T47D (cell line): ENCODE results near the gene IGFBP4.

Source experiments
- DNase-seq, 2 experiments: peaks; one replicate each; pipeline versions ENCODE4 v3.0.0 to v3.0.0-alpha.2; 2011 to 2012; ENCODE audit warnings: low read depth in 1 of 2, low spot score in 1 of 2
- JUND ChIP-seq: IDR thresholded peaks from 2 replicates; pipeline ENCODE4 v1.6.1; 2012; ENCODE audit warnings: low read depth
- in situ Hi-C: cut with HindIII; loops from 2 replicates; pipeline ENCODE4 v1.10.0; 2016; ENCODE audit warnings: low sequenced_read_pairs, low pct_unique_long_range_greater_than_20kb

IGFBP4 gene

DNA sequence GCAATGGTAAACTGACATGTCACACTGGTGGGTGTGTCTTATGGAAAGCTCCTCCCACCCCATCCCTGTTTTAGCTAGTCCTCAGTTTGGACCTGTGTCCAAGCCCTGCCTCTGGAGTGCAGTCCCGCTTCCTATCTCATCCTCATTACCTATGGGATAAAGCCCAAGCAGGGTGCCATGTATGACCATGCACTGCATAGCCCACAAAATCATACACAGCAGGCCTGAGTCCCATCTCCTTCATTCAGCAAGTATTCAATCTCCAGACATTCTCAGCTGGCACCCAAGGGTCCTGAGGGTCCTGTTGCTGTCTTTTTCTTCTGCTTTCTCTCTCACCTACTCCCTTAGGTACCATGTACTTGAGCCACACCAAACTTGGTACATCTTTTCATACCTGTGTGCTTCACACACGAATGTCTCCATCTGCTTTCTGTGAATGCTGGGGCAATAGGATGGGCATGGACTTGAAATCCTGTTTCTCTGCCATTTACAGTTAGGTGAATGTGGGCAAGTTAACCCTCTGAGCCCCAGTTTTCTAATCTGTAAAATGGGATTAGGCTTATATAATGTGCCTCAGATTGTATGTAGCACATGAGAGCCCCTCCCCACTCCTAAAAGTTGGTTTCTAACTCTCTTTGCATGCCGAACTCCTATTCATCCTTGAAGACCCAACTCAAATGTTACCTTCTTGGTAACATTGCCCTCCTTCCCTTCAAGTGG is 29.6 kb downstream of the IGFBP4 start:
- peak in 1 of 2 experiments; percentile 61 for DNase-seq
- in situ Hi-C loops: no loop called here
- no peak for TF ChIP-seq JUND

DNA sequence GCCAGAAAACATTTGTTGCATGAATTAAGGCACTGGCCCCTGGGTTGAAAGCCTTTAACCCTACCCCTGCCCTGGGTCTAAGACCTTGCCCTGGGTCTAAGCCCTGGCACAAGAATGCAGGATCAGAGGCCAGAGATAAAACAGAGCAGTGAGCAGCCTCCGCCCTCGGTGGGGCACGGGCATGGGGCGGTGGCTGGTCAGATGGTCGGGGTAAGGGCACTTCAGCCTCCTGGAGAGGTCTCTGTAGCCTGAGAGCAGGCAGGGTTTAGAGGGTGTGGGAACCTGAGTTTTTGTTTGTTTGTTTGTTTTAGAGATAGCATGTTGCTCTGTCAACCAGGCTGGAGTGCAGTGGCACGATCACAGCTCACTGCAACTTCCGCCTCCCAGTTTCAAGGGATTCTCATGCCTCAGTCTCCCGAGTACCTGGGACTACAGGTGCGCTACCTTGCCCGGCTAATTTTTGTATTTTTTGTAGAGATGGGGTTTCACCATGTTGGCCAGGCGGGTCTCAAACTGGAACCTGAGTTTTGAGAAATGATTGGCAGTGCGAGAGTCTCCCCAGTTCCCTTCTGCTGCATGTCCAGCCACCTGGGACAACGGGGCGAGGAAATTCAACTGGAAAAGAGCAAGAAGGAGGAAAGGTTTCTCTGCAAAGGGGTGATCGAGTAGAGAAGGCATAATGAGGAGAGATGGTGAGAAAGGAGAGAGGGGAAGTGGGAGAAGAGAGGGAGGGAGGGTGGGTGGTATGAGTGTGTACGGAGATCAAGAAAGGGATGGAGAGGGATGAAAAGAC is 30.5 kb downstream of the IGFBP4 start:
- in situ Hi-C loops: no loop called here
- DNase-seq: no peak
- no peak for TF ChIP-seq JUND

DNA sequence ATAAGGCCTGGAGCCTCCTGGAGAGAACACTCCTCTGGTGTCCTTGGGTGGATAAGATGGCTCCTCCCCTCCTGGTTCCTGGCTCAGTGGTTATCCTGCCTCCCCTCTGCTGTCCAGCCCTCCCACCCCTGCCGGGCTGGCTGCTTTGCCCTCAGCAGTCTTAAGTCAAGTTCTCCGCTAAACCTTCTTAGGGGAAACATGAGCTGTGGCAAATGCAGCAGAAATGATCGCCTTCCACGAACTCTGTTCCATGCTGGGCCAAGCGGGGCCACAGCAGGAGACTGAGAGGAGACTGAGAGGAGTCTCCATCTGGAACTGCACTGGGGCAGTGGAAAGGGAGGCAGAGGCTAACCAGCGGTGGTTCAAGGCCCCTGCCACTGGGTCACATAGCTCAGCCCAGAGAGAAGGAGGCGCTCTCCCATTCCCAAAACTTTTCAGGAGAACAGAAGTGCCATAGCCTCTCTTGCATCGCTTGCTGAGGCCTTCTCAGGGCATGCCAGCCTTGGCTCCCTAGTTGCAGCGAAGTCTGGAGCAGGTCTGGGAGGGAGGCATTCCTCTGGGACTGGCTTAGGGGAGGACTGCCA is 31.3 kb downstream of the IGFBP4 start:
- in situ Hi-C loops: no loop called here
- TF ChIP-seq JUND: no peak
- DNase-seq: no peak

DNA sequence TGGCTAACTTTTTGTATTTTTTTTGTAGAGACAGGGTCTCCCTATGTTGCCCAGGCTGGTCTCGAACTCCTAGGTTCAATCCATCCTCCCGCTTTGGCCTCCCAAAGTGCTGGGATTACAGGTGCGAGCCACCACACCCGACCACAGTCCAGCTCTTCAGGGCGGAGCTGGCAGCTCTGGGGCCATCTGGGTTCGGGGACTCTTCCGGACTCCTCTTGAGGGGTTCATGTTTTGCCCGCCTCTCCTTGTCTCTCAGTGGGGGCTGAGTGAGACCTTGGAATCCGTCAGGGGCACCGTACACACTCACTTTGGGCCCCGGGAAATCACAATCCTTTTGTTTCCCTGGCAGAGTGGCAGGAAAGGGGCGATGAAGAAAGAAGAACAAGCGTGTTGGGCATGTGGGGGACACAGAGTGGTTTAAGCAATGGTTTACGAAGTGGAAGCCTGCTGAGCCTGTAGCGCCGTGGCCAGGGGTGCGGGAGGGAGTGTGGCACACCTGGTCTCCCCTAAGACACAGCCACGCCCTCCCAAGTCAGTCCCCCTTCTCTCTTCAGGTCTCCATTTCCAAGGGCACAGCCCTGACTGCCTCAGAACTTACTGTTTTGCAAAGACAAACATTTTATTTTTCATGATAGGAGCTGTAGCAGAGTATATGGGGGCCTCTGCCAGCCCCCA is 32.1 kb downstream of the IGFBP4 start:
- in situ Hi-C loops: no loop called here
- no peak for DNase-seq
- TF ChIP-seq JUND: no peak

DNA sequence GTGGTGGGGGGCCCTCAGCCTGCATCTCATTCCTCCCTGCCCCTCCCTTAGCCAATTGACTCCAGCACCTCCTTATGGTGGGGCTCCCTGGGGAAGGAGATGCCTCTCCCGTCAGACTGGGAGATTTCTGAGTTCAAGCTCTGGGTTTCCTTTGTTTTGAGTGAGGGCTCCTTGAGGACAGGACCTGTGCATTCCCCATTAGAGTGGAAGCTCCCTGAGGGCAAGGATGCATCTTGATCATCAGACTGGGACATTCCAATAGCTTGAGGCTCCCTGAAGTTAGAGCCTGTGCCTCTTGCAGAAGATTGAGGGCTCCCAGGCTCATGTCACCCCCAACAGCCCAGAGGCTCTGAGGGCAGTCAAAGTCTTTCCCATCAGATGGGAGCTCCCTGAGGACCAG is 34.5 kb downstream of the IGFBP4 start:
- in situ Hi-C loops: no loop called here
- DNase-seq: no peak
- no peak for TF ChIP-seq JUND

DNA sequence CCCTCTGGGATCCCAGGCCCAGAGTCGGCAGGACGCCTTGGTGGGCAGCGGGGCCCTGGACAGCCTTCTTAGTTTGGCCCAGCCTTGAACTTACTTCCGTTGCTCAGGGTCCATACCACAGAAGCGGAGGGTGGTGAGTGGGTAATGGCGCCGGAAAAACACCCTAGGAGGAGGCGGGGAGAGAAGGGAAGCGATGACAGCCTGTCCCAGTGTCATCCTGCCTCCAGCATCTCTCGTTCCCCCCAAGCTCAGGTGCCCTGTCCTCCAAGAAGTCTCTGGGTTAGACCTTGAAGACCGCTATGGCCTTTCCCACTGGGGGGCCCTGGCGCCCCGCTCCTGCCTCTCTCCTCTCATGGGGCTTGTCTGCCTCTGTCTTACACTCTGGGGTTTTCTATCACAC is 35.2 kb downstream of the IGFBP4 start:
- in situ Hi-C loops: no loop called here
- DNase-seq: no peak

DNA sequence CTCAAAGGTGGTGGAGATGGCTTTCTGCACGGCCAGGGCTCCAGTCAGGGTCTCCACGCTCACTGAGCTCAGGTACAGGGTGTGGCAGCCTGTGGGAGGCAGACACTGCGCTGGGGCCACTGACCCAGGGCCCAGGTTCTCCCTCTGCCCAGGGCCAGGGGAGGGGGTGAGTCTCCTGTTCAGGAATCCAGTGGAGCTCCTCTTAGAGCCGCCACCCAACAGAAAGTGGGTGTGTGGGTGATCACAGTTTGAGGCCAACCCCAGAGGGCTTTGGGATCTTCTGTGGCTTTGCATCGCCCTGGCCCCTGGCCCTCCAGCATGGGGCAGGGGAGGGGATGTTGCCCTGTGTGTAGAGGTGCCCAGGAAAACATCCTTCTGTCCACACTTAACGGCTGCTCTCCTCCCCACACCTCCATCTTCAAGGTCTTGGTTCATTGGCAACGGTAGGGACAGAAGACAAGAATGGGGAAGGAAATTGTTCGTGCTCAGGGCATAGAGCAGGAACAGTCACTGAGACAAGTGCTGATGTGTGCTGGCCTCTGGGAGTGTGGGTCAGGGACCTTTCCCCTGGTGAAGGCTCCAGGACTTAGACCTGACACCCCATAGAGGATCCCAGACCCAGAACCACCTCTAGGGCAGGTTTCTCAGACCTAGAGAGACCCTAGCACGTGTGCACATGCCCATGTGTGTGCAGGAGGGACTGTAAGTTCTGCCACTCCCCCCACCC is 36.7 kb downstream of the IGFBP4 start:
- DNase-seq: no peak
- no peak for TF ChIP-seq JUND
- in situ Hi-C loops: no loop called here

More for the DNA sequence above, 35.2 kb downstream of the IGFBP4 start:
- TF ChIP-seq JUND: no peak

DNA sequence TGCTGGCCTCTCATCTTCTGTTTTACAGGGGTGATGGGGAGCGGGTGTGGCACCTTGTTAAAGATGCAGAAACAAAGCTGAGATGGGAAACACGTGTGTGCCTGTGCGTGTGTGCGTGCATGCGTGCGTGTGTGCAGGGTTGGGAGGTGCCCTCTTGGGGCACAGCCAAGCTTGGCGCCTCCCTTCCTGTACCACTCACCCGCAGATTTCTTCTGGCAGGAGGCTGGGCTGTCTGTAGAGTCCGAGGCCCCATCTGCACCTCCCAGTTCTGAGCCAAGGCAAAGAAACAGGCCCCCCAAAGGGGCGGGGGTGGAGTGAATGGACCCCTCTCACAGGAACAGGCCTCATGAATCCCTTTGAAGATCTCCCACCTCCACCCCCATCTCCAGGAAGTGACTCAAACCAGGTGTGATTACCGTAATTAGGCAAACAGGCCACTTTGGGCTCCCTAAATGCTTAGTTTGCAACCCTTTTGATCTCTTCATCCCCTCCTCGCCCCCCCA is 37.3 kb downstream of the IGFBP4 start:
- TF ChIP-seq JUND: no peak
- DNase-seq: no peak
- in situ Hi-C loops: no loop called here

DNA sequence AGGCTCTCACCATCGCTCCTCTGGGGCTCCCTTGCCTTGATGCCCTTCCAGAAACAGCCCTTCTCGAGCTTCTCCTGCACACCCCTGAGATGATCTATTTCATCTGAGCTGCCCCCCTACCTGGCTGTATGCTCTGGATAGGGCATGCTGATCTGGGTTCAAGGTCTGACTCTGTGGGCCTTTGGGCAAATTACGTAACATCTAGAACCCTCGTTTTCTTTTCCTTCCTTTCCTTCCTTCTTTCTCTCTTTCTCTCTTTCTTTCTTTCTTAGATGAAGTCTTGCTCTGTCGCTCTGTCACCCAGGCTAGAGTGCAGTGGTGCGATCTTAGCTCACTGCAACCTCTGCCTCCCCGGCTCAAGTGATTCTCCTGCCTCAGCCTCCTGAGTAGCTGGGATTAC is 37.9 kb downstream of the IGFBP4 start:
- in situ Hi-C loops: no loop called here
- DNase-seq: no peak
- no peak for TF ChIP-seq JUND

DNA sequence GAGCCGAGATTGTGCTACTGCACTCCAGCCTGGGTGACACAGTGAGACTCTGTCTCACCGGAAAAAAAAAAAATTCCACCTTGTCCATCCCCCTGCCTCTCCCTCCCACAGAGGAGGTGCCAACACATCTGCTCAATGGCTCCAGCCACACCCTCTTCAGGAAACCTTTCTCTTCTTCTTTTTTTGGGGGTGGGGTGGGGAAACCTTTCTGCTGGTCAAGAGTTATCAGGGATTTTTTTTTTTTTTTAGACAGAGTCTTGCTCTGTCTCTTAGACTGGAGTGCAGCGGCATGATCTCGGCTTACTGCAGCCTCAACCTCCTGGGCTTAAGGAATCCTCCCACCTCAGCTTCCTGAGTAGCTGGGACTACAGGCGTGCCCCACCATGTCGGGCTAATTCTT is 39.5 kb downstream of the IGFBP4 start:
- no peak for TF ChIP-seq JUND
- DNase-seq: no peak
- in situ Hi-C loops: no loop called here

DNA sequence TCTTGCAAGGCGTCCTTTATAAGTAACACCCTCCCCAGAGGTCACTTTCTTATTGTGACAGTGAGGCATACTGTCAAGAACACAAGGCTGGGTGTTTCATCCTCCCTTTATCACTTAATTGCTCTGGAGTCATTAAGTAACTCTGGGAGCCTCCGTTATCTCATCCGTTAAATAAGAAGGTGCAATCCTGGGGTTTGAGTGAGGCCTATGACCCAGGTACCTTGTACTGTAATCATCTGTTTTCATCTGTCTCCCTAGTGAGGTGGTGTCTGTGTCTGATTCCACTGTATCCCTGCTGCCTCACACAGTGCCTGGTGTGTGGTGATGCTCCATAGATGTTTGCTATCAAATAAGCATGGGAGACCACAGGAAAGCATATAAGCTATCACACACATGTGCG is 40.4 kb downstream of the IGFBP4 start:
- no peak for TF ChIP-seq JUND
- DNase-seq: no peak
- in situ Hi-C loops: no loop called here

DNA sequence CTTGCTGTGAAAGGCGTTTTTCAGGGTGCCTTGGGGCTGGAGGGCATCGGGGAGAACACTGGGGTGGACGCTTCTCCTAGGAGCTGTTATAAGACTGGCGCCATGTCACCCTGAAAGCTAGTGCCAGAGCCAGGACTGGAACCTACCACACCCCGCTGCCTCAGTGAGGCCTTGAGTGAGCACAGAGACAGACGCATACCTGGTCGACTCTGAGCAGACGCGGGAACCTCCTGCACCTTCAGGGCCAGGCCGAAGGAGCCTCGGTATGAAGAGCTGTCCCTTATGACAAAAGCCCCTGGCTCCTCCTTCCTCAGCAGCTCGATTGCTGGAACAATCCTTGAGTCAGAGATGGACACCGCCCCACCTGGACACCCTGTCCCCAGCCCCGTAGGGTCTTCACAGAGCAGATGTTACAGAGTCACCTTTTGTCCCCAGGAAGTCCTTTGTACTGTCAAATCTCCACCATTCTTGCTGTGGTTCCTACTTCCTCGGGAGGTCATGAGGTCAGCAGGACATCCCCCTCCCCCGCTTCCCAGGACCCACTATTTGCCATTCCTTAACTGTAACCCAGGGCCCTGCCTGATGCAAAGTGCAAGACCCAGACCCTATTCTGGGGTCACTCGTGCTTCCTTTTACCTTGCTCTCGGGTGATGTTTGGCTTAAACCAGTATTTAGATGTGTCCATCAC is 41.2 kb downstream of the IGFBP4 start:
- no peak for TF ChIP-seq JUND
- in situ Hi-C loops: no loop called here
- no peak for DNase-seq
